Astrocyte (in vitro differentiated cells and primary cell): Measurements from ENCODE around the gene PRKD1.

Experiments
- EZH2 ChIP-seq: IDR thresholded peaks from 2 replicates; pipeline ENCODE4 v1.6.1; 2012; ENCODE audit warnings: mild to moderate bottlenecking, low read length, inconsistent platforms; ENCODE audit not compliant: insufficient read depth
- TF ChIP-seq, protein P1 (sequence below): IDR thresholded peaks from 2 replicates; pipeline ENCODE4 v1.5.1; 2011; ENCODE audit warnings: low read depth, mild to moderate bottlenecking, inconsistent platforms, low read length, moderate library complexity; ENCODE audit not compliant: insufficient read depth

DNA sequence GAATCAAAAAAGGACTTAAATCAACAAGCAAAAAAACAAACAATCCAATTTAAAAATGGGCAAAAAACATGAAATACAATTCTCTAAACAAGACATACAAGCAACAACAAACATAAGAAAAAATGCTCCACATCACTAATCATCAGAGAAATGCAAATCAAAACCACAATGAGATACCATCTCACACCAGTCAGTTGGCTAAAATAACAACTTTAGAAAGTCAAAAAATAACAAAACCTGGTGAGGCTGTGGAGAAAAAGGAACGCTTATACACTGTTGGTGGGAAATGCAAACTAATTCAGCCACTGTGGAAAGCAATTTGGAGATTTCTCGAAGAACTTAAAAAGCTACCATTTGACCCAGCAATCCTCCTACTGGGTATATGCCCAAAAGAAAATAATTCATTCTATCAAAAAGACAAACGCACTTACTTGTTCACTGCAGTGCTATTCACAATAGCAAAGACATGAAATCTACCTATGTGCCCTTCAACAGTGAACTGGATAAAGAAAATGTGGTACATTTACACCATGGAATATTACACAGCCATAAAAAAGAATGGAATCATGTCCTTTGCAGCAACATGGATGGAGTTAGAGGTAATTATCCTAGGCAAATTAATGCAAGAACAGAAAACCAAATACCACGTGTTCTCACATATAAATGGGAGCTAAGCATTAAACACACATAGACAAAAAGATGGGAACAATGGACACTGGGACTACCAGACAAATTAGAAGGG, 26.9 kb downstream of the PRKD1 start:
- TF ChIP-seq, protein P1, sequence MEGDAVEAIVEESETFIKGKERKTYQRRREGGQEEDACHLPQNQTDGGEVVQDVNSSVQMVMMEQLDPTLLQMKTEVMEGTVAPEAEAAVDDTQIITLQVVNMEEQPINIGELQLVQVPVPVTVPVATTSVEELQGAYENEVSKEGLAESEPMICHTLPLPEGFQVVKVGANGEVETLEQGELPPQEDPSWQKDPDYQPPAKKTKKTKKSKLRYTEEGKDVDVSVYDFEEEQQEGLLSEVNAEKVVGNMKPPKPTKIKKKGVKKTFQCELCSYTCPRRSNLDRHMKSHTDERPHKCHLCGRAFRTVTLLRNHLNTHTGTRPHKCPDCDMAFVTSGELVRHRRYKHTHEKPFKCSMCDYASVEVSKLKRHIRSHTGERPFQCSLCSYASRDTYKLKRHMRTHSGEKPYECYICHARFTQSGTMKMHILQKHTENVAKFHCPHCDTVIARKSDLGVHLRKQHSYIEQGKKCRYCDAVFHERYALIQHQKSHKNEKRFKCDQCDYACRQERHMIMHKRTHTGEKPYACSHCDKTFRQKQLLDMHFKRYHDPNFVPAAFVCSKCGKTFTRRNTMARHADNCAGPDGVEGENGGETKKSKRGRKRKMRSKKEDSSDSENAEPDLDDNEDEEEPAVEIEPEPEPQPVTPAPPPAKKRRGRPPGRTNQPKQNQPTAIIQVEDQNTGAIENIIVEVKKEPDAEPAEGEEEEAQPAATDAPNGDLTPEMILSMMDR, result no peak
- no peak for TF ChIP-seq EZH2
